HG02623 (cell line): ENCODE results near the gene TBX2.

Experiments used
- ATAC-seq: cut with Tn5 transposase; IDR thresholded peaks from one replicate; pipeline ENCODE4 v1.9.1; 2021; ENCODE audit warnings: moderate library complexity; ENCODE audit not compliant: unreplicated experiment

TBX2 gene

GRCh38 chr17:61368049-61368831 lies 31.4 kb upstream of the TBX2 start:
- no peak for ATAC-seq

GRCh38 chr17:61368832-61369450 lies 30.7 kb upstream of the TBX2 start:
- ATAC-seq, result no peak

- no peak for ATAC-seq
Measured at GRCh38 chr17:61369751-61370150, 29.9 kb upstream of the TBX2 start.

GRCh38 chr17:61371179-61371578 lies 28.5 kb upstream of the TBX2 start:
- ATAC-seq, result no peak

GRCh38 chr17:61371606-61372005 lies 28.0 kb upstream of the TBX2 start:
- ATAC-seq, result no peak

GRCh38 chr17:61372436-61372835 lies 27.2 kb upstream of the TBX2 start:
- no peak for ATAC-seq

- ATAC-seq, result no peak
Measured at GRCh38 chr17:61376931-61377838, 22.5 kb upstream of the TBX2 start.

- ATAC-seq, result no peak
Measured at GRCh38 chr17:61378658-61379456, 20.8 kb upstream of the TBX2 start.

- ATAC-seq, result no peak
Measured at GRCh38 chr17:61379457-61380216, 20.0 kb upstream of the TBX2 start.

- no peak for ATAC-seq
Measured at GRCh38 chr17:61380217-61380835, 19.3 kb upstream of the TBX2 start.

- ATAC-seq, result no peak
Measured at GRCh38 chr17:61380836-61381525, 18.7 kb upstream of the TBX2 start.

- ATAC-seq, result no peak
Measured at GRCh38 chr17:61381537-61381936, 18.1 kb upstream of the TBX2 start.

GRCh38 chr17:61382796-61383688 lies 16.6 kb upstream of the TBX2 start:
- ATAC-seq, result no peak

GRCh38 chr17:61383689-61384201 lies 15.9 kb upstream of the TBX2 start:
- ATAC-seq, result no peak

GRCh38 chr17:61384354-61384691 lies 15.3 kb upstream of the TBX2 start:
- no peak for ATAC-seq

- no peak for ATAC-seq
Measured at GRCh38 chr17:61384692-61385576, 14.7 kb upstream of the TBX2 start.
